ENCODE results near the gene MAP3K4.

- no peak for TF ChIP-seq CTCF (IDR thresholded peaks at IDR 0.05)
- TF ChIP-seq POLR2A (IDR thresholded peaks at IDR 0.05) = no peak
These were observed 58.7 kb downstream of the MAP3K4 start for GRCh38 chr6:161050134-161050765.

Measured in lower leg skin (tissue), 3 donors.